K562 (cell line): ENCODE results near the gene CMTM5. TPM values are rescaled to one million over a fixed set of nuclear protein-coding genes. Genes with fewer than 3 reads are reported as not detected.

Experiments used
- ATAC-seq: fragments of 200-7000 bp; cut with Tn5 transposase; 3 replicates; pipeline ENCODE4 v1.9.1; 2020; ENCODE audit warnings: moderate library complexity
- BruUV-seq: library from RNA; stranded (reverse); fragments of 400-500 nt; replicated peaks from 2 replicates; lab custom pipeline; 2021; lab: Mats Ljungman, UMichigan
- CTCF ChIA-PET: fragments of 300-600 bp; formaldehyde crosslinking; extraction: SDS; loops from one replicate; lab custom pipeline; 2021; ENCODE audit warnings: low intra/inter-chr PET ratio; lab: Yijun Ruan, JAX
- POLR2A ChIA-PET: fragments of 300-600, 350-650 bp; sonication (Branson Sonifier 250); formaldehyde crosslinking; extraction: SDS; loops from one replicate; lab custom pipeline; 2021; ENCODE audit warnings: antibody characterized with exemption, inconsistent platforms; lab: Yijun Ruan, JAX
- DNase-seq, 4 experiments: peaks; one replicate each; pipeline versions ENCODE4 v3.0.0 to v3.0.0-alpha.2; 2011 to 2018; ENCODE audit warnings: low spot score in 3 of 4, mixed read lengths in 3 of 4; ENCODE audit errors: extremely low read depth in 1 of 4
- FAIRE-seq: peaks from 2 replicates; lab custom pipeline; 2011; peaks lifted over from hg19 to GRCh38; lab: Jason Lieb, UNC
- H2AFZ ChIP-seq: 2 replicates; pipeline ENCODE4 v1.6.0; 2011; ENCODE audit warnings: low read depth, low read length, control low read depth, inconsistent platforms
- H3K27ac ChIP-seq: fragments of 200-600 bp; 3 replicates; pipeline ENCODE4 v1.8.0; 2011; ENCODE audit warnings: low read depth, mild to moderate bottlenecking, control low read depth, inconsistent platforms, low read length, moderate library complexity, mixed read lengths; ENCODE audit errors: extremely low read depth
- H3K27me3 ChIP-seq, 2 experiments: fragments of 300-600 bp in 1 of 2; 2 replicates in 1 of 2; 3 replicates in 1 of 2; pipeline versions ENCODE4 v1.6.0 to v1.8.0; 2011; ENCODE audit warnings: inconsistent platforms in 2 of 2, low read length in 2 of 2, mild to moderate bottlenecking in 1 of 2, mixed read lengths in 1 of 2, moderate library complexity in 1 of 2; ENCODE audit not compliant: control insufficient read depth in 2 of 2, insufficient read depth in 2 of 2
- H3K36me3 ChIP-seq: fragments of 300-600 bp; 3 replicates; pipeline ENCODE4 v1.8.0; 2011; ENCODE audit warnings: mild to moderate bottlenecking, low read length, inconsistent platforms; ENCODE audit not compliant: control insufficient read depth, insufficient read depth
- H3K4me1 ChIP-seq, 2 experiments: fragments of 200-600 bp in 1 of 2; replicated peaks in 1 of 2; 2 replicates in 1 of 2; 3 replicates in 1 of 2; pipeline versions ENCODE4 v1.5.1 to v1.8.0; 2011; ENCODE audit warnings: inconsistent platforms in 2 of 2, low read length in 2 of 2, mild to moderate bottlenecking in 1 of 2, mixed read lengths in 1 of 2, moderate library complexity in 1 of 2; ENCODE audit not compliant: control insufficient read depth in 2 of 2, insufficient read depth in 2 of 2
- H3K4me2 ChIP-seq: 2 replicates; pipeline ENCODE4 v1.6.1; 2011; ENCODE audit warnings: low read length, control low read depth, inconsistent platforms, mixed read lengths; ENCODE audit not compliant: insufficient read depth
- H3K4me3 ChIP-seq: fragments of 200-600 bp; sonication (generic), shearing (Covaris generic); 2 replicates; pipeline ENCODE4 v1.5.1; 2016; ENCODE audit warnings: control low read depth, inconsistent platforms
- H3K79me2 ChIP-seq: fragments of 200-600 bp; 3 replicates; pipeline ENCODE4 v1.8.0; 2011; ENCODE audit warnings: low read length, inconsistent platforms; ENCODE audit not compliant: control insufficient read depth, insufficient read depth
- H3K9ac ChIP-seq, 2 experiments: 2 replicates each; pipeline versions ENCODE4 v1.6.0 to v1.6.1; 2011; ENCODE audit warnings: low read depth in 2 of 2, low read length in 2 of 2, control low read depth in 1 of 2, inconsistent platforms in 1 of 2, mild to moderate bottlenecking in 1 of 2, mixed read lengths in 1 of 2; ENCODE audit not compliant: insufficient read depth in 1 of 2
- H3K9me1 ChIP-seq: one replicate; pipeline ENCODE4 v1.6.0; 2011; ENCODE audit warnings: inconsistent platforms, mild to moderate bottlenecking, low read length, moderate library complexity; ENCODE audit not compliant: control insufficient read depth, insufficient read depth
- H3K9me3 ChIP-seq: replicated peaks from 2 replicates; pipeline ENCODE4 v1.5.1; 2011; ENCODE audit warnings: low read depth, low read length, inconsistent platforms; ENCODE audit not compliant: control insufficient read depth, insufficient read depth
- H4K20me1 ChIP-seq: replicated peaks from 2 replicates; pipeline ENCODE4 v1.6.1; 2011; ENCODE audit warnings: low read length, inconsistent platforms, mixed read lengths; ENCODE audit not compliant: control insufficient read depth, insufficient read depth
- BRD4 ChIP-seq: fragments of 200-600 bp; sonication (generic); IDR thresholded peaks from 2 replicates; pipeline ENCODE4 v1.6.1; 2017; ENCODE audit warnings: inconsistent platforms
- CBX1 ChIP-seq: sonication (generic); IDR thresholded peaks from 2 replicates; pipeline ENCODE4 v1.6.1; 2016; ENCODE audit warnings: antibody characterized with exemption, low read depth, mild to moderate bottlenecking
- CHD1 ChIP-seq: fragments of 200-600 bp; sonication (generic); IDR thresholded peaks from one replicate; pipeline ENCODE4 v1.6.1; 2012; ENCODE audit warnings: mild to moderate bottlenecking, moderate library complexity, low read length, inconsistent platforms
- FIP1L1 ChIP-seq: fragments of 200-400 bp; formaldehyde crosslinking; IDR thresholded peaks from 2 replicates; pipeline ENCODE4 v1.6.1; 2018; ENCODE audit warnings: mild to moderate bottlenecking, low read depth, low read length; ENCODE audit not compliant: poor library complexity, severe bottlenecking
- HIVEP1 ChIP-seq: fragments of 250-450 bp; sonication (Bioruptor Pico); IDR thresholded peaks from 2 replicates; pipeline ENCODE4 v1.4.0; 2020; ENCODE audit warnings: mild to moderate bottlenecking
- NR4A1 ChIP-seq, 2 experiments: fragments of 250-450 bp in 1 of 2; fragments of 450-650 bp in 1 of 2; sonication (Bioruptor Pico) in 1 of 2; IDR thresholded peaks; 2 replicates each; pipeline versions ENCODE4 v1.4.0 to v1.6.1; 2016 to 2020; ENCODE audit warnings: mild to moderate bottlenecking in 2 of 2, missing compliant biosample characterization in 1 of 2, missing genetic modification characterization in 1 of 2, moderate library complexity in 1 of 2
- RBM25 ChIP-seq: fragments of 200-400 bp; formaldehyde crosslinking; IDR thresholded peaks from 2 replicates; pipeline ENCODE4 v1.6.1; 2018; ENCODE audit warnings: low read length, low read depth, moderate library complexity; ENCODE audit not compliant: severe bottlenecking
- STAT5A ChIP-seq: IDR thresholded peaks from 2 replicates; pipeline ENCODE4 v1.6.1; 2012; ENCODE audit warnings: low read length, inconsistent platforms, borderline replicate concordance
- TAF1 ChIP-seq: IDR thresholded peaks from 2 replicates; pipeline ENCODE4 v1.6.1; 2011; ENCODE audit warnings: mild to moderate bottlenecking, low read length, moderate library complexity; ENCODE audit not compliant: insufficient read depth, control insufficient read depth, severe bottlenecking; ENCODE audit errors: extremely low read depth
- TAF7 ChIP-seq: fragments of 450-650 bp; IDR thresholded peaks from 2 replicates; pipeline ENCODE4 v1.6.1; 2016; ENCODE audit warnings: missing genetic modification characterization, missing compliant biosample characterization
- TBP ChIP-seq: optimal IDR thresholded peaks from 2 replicates; pipeline ENCODE3; 2011; ENCODE audit warnings: low read depth, low read length, improper control_type of control experiment
- TEAD1 ChIP-seq, 2 experiments: fragments of 450-650 bp in 1 of 2; sonication (generic) in 1 of 2; formaldehyde crosslinking; IDR thresholded peaks; 2 replicates each; pipeline versions ENCODE4 v1.4.0 to v1.8.0; 2020 to 2022; ENCODE audit warnings: mild to moderate bottlenecking in 2 of 2, missing genetic modification reagents in 1 of 2
- ZKSCAN1 ChIP-seq: fragments of 150-350 bp; IDR thresholded peaks from 2 replicates; pipeline ENCODE4 v1.6.1; 2016; ENCODE audit warnings: low read depth, low read length
- ZNF134 ChIP-seq: fragments of 250-450 bp; sonication (Bioruptor Pico); conservative IDR thresholded peaks from 2 replicates; pipeline ENCODE4 v1.4.0; 2020
- ZNF263 ChIP-seq: sonication (generic); formaldehyde crosslinking; IDR thresholded peaks from 2 replicates; pipeline ENCODE4 v1.8.0; 2022; ENCODE audit warnings: mild to moderate bottlenecking, missing genetic modification reagents, borderline replicate concordance
- ZNF444 ChIP-seq: fragments of 250-450 bp; sonication (Bioruptor Pico); IDR thresholded peaks from 2 replicates; pipeline ENCODE4 v1.4.0; 2020; ENCODE audit warnings: mild to moderate bottlenecking, moderate library complexity
- WGBS: fragments of 100-300 bp; shearing (Covaris generic); methylation state at CpG from one replicate; pipeline ENCODE4 v1.1.6; 2016; ENCODE audit warnings: low coverage, mixed read lengths; ENCODE audit not compliant: insufficient coverage; ENCODE audit errors: missing lambda C conversion rate; 5-methylcytosine and 5-hydroxymethylcytosine counted together
- in situ Hi-C: fragments of 300-500 bp; cut with MboI; formaldehyde crosslinking; loops from 4 replicates; pipeline ENCODE4 v1.15.0; 2018; ENCODE audit warnings: inconsistent platforms, mixed read lengths
- intact Hi-C: fragments of 100-400 bp; cut with micrococcal nuclease; formaldehyde crosslinking; loops from 2 replicates; pipeline ENCODE4 v1.14.2; 2022
- polyA plus RNA-seq, 8 experiments: library from polyadenylated mRNA; depleted of rRNA in 4 of 8; stranded (reverse) in 5 of 8; unstranded in 3 of 8; fragments of >200 nt; fragmentation: Nextera tagmentation in 2 of 8; fragmentation: Illumina TruSeq in 1 of 8; extraction: Ambion mirVana in 2 of 8; extraction: Trizol in 1 of 8; gene quantifications; 2 replicates each; pipeline versions ENCODE4 v1.2.1 to v1.2.3, GENCODE V29; 2011 to 2014; ENCODE audit warnings: inconsistent platforms in 1 of 8, missing spikeins in 1 of 8
- total RNA-seq, 7 experiments: library from RNA; depleted of rRNA in 6 of 7; stranded (reverse); fragments of >200 nt in 6 of 7; fragmentation: Illumina TruSeq in 2 of 7; extraction: Trizol in 2 of 7; gene quantifications; 2 replicates each; pipeline versions ENCODE4 v1.2.1 to v1.2.3, GENCODE V29; 2011 to 2021; ENCODE audit warnings: low replicate concordance in 1 of 7
- TF ChIP-seq, protein P1 (sequence below), 2 experiments: fragments of 150-350 bp in 1 of 2; IDR thresholded peaks; 2 replicates each; pipeline ENCODE4 v1.6.1; 2012 to 2016; ENCODE audit warnings: low read depth in 2 of 2, low read length in 2 of 2, mild to moderate bottlenecking in 1 of 2, moderate library complexity in 1 of 2
- TF ChIP-seq, protein P2 (sequence below): sonication (generic); formaldehyde crosslinking; IDR thresholded peaks from 2 replicates; pipeline ENCODE4 v1.8.1; 2023; ENCODE audit warnings: mild to moderate bottlenecking, missing genetic modification reagents
- TF ChIP-seq, protein P3 (sequence below): fragments of 250-450 bp; sonication (Bioruptor Pico); IDR thresholded peaks from 2 replicates; pipeline ENCODE4 v1.9.0; 2021; ENCODE audit warnings: mild to moderate bottlenecking

CMTM5 gene
- total and polyA plus RNA-seq, 9 of the 15 experiments (the other 6 are each of a cell fraction or from before 2014, with no cell fraction given) = 0.21 TPM; not detected in 8

DNA sequence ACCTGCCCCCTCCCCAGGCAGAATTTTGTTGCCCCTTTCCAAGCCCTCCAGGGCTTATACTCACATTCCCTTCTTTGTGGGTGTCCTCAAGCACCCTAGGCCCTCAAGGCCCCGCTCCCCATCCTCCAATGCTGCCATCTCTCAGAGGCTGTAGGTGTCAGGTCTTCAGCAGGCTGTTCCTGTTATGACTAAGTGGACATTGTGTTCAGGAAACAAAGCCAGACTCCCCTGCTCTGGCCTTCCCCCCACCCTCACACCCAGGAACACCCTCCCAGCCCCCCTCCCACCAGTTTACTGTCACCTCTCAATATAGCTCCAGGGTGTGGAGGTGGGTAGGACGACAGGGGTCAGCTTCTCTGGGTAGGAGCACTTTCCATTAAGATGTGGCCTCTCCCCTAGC is 32.6 kb downstream of the CMTM5 start:
- no peaks in the 10 kb centered on the region for H3K9me1 ChIP-seq
- intact Hi-C loops = no loop called here
- TF ChIP-seq, protein P1, sequence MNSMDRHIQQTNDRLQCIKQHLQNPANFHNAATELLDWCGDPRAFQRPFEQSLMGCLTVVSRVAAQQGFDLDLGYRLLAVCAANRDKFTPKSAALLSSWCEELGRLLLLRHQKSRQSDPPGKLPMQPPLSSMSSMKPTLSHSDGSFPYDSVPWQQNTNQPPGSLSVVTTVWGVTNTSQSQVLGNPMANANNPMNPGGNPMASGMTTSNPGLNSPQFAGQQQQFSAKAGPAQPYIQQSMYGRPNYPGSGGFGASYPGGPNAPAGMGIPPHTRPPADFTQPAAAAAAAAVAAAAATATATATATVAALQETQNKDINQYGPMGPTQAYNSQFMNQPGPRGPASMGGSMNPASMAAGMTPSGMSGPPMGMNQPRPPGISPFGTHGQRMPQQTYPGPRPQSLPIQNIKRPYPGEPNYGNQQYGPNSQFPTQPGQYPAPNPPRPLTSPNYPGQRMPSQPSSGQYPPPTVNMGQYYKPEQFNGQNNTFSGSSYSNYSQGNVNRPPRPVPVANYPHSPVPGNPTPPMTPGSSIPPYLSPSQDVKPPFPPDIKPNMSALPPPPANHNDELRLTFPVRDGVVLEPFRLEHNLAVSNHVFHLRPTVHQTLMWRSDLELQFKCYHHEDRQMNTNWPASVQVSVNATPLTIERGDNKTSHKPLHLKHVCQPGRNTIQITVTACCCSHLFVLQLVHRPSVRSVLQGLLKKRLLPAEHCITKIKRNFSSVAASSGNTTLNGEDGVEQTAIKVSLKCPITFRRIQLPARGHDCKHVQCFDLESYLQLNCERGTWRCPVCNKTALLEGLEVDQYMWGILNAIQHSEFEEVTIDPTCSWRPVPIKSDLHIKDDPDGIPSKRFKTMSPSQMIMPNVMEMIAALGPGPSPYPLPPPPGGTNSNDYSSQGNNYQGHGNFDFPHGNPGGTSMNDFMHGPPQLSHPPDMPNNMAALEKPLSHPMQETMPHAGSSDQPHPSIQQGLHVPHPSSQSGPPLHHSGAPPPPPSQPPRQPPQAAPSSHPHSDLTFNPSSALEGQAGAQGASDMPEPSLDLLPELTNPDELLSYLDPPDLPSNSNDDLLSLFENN (IDR thresholded peaks at IDR 0.05; ENCODE audit: low read depth in 2 of 2, low read length in 2 of 2) = no peak
- TF ChIP-seq STAT5A = no peak
- TF ChIP-seq HIVEP1 = no peak
- TF ChIP-seq, protein P2, sequence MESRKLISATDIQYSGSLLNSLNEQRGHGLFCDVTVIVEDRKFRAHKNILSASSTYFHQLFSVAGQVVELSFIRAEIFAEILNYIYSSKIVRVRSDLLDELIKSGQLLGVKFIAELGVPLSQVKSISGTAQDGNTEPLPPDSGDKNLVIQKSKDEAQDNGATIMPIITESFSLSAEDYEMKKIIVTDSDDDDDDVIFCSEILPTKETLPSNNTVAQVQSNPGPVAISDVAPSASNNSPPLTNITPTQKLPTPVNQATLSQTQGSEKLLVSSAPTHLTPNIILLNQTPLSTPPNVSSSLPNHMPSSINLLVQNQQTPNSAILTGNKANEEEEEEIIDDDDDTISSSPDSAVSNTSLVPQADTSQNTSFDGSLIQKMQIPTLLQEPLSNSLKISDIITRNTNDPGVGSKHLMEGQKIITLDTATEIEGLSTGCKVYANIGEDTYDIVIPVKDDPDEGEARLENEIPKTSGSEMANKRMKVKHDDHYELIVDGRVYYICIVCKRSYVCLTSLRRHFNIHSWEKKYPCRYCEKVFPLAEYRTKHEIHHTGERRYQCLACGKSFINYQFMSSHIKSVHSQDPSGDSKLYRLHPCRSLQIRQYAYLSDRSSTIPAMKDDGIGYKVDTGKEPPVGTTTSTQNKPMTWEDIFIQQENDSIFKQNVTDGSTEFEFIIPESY (CRISPR knock-in tag) = no peak
- TF ChIP-seq TBP = no peak
- TF ChIP-seq RBM25 = no peak
- TF ChIP-seq CBX1 = no peak
- TF ChIP-seq BRD4 = no peak
- TF ChIP-seq, protein P3, sequence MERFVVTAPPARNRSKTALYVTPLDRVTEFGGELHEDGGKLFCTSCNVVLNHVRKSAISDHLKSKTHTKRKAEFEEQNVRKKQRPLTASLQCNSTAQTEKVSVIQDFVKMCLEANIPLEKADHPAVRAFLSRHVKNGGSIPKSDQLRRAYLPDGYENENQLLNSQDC (CRISPR knock-in tag) = no peak
- TF ChIP-seq TEAD1 (CRISPR knock-in tag; IDR thresholded peaks at IDR 0.05) = no peak
- TF ChIP-seq ZNF263 (CRISPR knock-in tag) = no peak
- no peak for TF ChIP-seq TAF7 (tag)
- no peak for TF ChIP-seq NR4A1 (CRISPR knock-in tag; IDR thresholded peaks at IDR 0.05)
- no peak for TF ChIP-seq NR4A1 (tag; IDR thresholded peaks at IDR 0.05)
- no peak for TF ChIP-seq ZNF134 (CRISPR knock-in tag)
- no peak for TF ChIP-seq ZKSCAN1
- TF ChIP-seq TAF1 = no peak
- TF ChIP-seq FIP1L1 = no peak
- no peak for TF ChIP-seq ZNF444 (CRISPR knock-in tag)
- no peak for TF ChIP-seq CHD1
- no peak for DNase-seq
- CTCF ChIA-PET = no interaction called here
- H3K79me2 ChIP-seq = no peaks in the 10 kb centered on the region
- no peak overlapping the region for H3K4me2 ChIP-seq
- 8% methylated on average over 2 of the region's 2 CpGs for WGBS
- H3K36me3 ChIP-seq = no peaks in the 10 kb centered on the region
- FAIRE-seq = no peak
- no peak overlapping the region for H2AFZ ChIP-seq
- POLR2A ChIA-PET = no interaction called here
- no peak overlapping the region for H3K9ac ChIP-seq
- H3K27me3 ChIP-seq = peaks cover 16 to 87% of the 10 kb centered on the region in 2 experiments; a peak in 4 of 5 replicates
- ATAC-seq = no peak
- no peak overlapping the region for H3K27ac ChIP-seq
- H3K9me3 ChIP-seq = no peaks in the 10 kb centered on the region
- no peaks in the 10 kb centered on the region for H3K4me1 ChIP-seq
- no TSS peak for BruUV-seq
- H4K20me1 ChIP-seq = no peaks in the 10 kb centered on the region
- H3K4me3 ChIP-seq = no peak overlapping the region
- in situ Hi-C loops = no loop called here
